PC-3 (cell line): ENCODE data around the gene PLEKHH3.

Source experiments
- CTCF ChIP-seq: fragments of 300-600 bp; sonication (generic); conservative IDR thresholded peaks from 2 replicates; pipeline ENCODE4 v1.5.1; 2017; ENCODE audit warnings: antibody characterized with exemption, low read depth, mild to moderate bottlenecking, low read length
- EZH2 ChIP-seq: fragments of 300-600 bp; sonication (generic); IDR thresholded peaks from one replicate; pipeline ENCODE4 v1.6.1; 2017; ENCODE audit warnings: antibody characterized with exemption, mild to moderate bottlenecking, low read length; ENCODE audit not compliant: unreplicated experiment

- TF ChIP-seq CTCF: no peak
- TF ChIP-seq EZH2: no peak
These were observed 800 bp downstream of the PLEKHH3 start for GRCh38 chr17:42675965-42676423.
